ENCODE measurements around the gene CCDC88C. TPM values are rescaled to one million over a fixed set of nuclear protein-coding genes. Genes with fewer than 3 reads are reported as not detected.

Gene CCDC88C
- total RNA-seq, 1 donor from 2014 or later: 16.4 TPM

GRCh38 chr14:91243074-91243471, 174.5 kb downstream of the CCDC88C start:
- no peak overlapping the region for H3K4me3 ChIP-seq (ENCODE audit: low read depth, low read length)
- TF ChIP-seq, protein P1, sequence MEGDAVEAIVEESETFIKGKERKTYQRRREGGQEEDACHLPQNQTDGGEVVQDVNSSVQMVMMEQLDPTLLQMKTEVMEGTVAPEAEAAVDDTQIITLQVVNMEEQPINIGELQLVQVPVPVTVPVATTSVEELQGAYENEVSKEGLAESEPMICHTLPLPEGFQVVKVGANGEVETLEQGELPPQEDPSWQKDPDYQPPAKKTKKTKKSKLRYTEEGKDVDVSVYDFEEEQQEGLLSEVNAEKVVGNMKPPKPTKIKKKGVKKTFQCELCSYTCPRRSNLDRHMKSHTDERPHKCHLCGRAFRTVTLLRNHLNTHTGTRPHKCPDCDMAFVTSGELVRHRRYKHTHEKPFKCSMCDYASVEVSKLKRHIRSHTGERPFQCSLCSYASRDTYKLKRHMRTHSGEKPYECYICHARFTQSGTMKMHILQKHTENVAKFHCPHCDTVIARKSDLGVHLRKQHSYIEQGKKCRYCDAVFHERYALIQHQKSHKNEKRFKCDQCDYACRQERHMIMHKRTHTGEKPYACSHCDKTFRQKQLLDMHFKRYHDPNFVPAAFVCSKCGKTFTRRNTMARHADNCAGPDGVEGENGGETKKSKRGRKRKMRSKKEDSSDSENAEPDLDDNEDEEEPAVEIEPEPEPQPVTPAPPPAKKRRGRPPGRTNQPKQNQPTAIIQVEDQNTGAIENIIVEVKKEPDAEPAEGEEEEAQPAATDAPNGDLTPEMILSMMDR (conservative IDR thresholded peaks at IDR 0.05; ENCODE audit: low read depth, low read length): no peak
- DNase-seq (ENCODE audit: low read depth): no peak

DNA sequence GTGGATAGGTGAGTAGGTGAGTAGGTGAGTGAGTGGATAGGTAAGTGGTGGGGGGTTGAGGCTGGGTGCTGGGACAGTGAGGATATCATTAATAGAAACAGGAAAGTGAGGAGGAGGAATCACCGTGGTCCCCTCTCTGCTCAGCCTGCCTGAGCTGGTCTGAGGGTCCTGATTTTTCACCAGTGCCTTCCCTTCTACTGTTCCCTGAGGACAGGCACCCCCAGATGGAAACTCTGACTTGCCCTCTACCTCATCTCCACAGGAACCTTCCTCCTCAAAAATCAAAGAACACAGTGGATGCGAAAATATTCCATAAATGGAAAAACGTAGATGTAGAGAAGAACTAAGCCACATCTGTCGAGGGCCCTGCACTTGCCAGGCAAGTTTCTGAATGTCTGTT, 175.0 kb downstream of the CCDC88C start:
- no peak for DNase-seq (ENCODE audit: low read depth)
- no peak overlapping the region for H3K4me3 ChIP-seq (ENCODE audit: low read depth, low read length)
- TF ChIP-seq, protein P1 (conservative IDR thresholded peaks at IDR 0.05; ENCODE audit: low read depth, low read length): no peak

DNA sequence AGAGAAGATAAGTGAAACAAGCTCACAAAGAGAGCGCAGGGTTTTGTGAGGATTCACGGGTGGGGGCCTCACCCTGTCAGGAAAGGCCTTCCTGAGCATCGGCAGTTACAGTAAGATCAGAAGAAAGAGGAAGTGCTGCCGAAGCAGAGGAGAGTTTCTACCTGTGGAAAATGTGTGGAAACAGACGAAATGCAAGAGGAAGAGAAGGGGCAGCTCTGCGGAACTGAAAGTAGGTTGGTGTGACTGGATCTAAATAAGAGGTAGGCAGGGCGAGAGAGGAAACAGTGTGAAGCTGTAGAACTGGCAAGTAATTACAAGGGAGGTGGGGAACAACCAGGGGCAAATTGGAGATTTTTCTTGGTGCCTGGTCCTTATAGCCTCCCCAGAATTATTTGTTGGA, 175.8 kb downstream of the CCDC88C start:
- no peak overlapping the region for H3K4me3 ChIP-seq (ENCODE audit: low read depth, low read length)
- no peak for DNase-seq (ENCODE audit: low read depth)
- TF ChIP-seq, protein P1 (conservative IDR thresholded peaks at IDR 0.05; ENCODE audit: low read depth, low read length): no peak

DNA sequence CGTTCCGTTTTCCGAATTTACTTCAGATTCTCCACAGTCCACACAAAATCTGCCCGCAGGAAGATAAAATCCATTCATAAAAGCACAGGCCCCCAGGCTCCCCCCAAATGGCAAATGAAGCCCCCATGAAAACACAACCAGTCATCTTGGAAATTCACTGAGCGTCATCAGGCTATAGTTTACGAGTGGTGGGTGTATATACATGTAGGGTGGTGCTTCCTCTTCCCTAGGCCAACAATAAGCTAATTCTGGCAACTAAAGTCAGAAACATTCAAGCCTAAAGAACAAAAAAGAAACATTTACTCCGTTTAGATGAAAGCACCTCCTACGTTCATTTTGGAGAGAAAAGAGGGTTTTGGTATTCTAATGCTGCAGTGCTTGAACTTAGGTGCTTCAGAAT, 179.0 kb downstream of the CCDC88C start:
- DNase-seq (ENCODE audit: low read depth): no peak
- TF ChIP-seq, protein P1 (conservative IDR thresholded peaks at IDR 0.05; ENCODE audit: low read depth, low read length): no peak
- H3K4me3 ChIP-seq (ENCODE audit: low read depth, low read length): no peak overlapping the region

DNA sequence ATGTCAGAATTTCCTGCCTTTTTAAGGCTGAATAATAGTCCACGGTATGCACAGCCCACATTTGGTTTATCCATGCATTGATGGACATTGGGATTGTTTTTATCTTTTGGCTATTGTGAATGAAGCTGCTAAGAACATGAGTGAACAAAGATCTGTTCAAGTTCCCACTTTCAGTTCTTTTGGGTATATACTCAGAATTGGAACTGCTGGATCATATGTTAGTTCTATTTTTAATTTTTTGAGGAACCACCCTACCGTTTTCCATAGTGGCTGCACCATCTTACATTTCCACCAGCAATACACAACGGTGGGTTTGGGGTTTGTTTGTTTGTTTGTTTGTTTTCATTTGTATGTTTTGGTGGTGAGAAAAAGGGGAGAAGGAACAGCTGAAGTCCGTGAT, 179.5 kb downstream of the CCDC88C start:
- DNase-seq (ENCODE audit: low read depth): no peak
- TF ChIP-seq, protein P1 (conservative IDR thresholded peaks at IDR 0.05; ENCODE audit: low read depth, low read length): no peak
- no peak overlapping the region for H3K4me3 ChIP-seq (ENCODE audit: low read depth, low read length)

GRCh38 chr14:91237219-91237618, 180.4 kb downstream of the CCDC88C start:
- TF ChIP-seq, protein P1 (conservative IDR thresholded peaks at IDR 0.05; ENCODE audit: low read depth, low read length): no peak
- no peak overlapping the region for H3K4me3 ChIP-seq (ENCODE audit: low read depth, low read length)
- no peak for DNase-seq (ENCODE audit: low read depth)

DNA sequence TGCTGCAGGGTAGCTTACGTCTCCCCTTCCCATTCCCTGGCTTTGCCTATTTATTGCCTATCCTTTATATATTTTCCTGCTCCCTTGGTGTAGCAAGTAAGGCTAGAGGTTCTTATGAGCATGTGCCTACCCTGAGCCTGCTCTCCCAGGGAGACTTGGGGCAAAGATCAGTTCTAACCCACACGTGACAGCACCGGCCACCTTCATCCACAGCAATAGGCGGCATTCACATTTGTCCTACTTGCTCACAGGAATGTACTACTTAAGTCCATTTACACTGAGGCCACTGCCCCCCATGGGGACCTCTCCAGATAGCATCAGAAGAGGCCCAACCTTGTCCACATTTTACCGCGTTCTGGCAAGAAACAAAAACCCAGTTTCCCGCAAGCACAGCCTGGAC, 181.8 kb downstream of the CCDC88C start:
- H3K4me3 ChIP-seq (ENCODE audit: low read depth, low read length): no peak overlapping the region
- TF ChIP-seq, protein P1 (conservative IDR thresholded peaks at IDR 0.05; ENCODE audit: low read depth, low read length): no peak
- no peak for DNase-seq (ENCODE audit: low read depth)
